Brain microvascular endothelial cell (primary cell): ENCODE data around the gene ASIC3.

ENCODE experiments used
- DNase-seq: peaks from one replicate; pipeline ENCODE4 v3.0.0-alpha.2; 2020
- H3K27ac ChIP-seq: fragments of 250-450 bp; sonication (Bioruptor Pico); 2 replicates; pipeline ENCODE4 v1.5.1; 2020; ENCODE audit warnings: mild to moderate bottlenecking, moderate library complexity
- H3K27me3 ChIP-seq: fragments of 250-450 bp; sonication (Bioruptor Pico); replicated peaks from 2 replicates; pipeline ENCODE4 v1.5.1; 2020; ENCODE audit warnings: mild to moderate bottlenecking
- H3K36me3 ChIP-seq: fragments of 250-450 bp; sonication (Bioruptor Pico); replicated peaks from 2 replicates; pipeline ENCODE4 v1.5.1; 2020; ENCODE audit warnings: mild to moderate bottlenecking
- H3K4me3 ChIP-seq: 2 replicates; pipeline ENCODE4 v1.5.1; 2011; ENCODE audit warnings: low read depth, mild to moderate bottlenecking, control low read depth, low read length, moderate library complexity
- in situ Hi-C: cut with HindIII; loops from 2 replicates; pipeline ENCODE4 v1.10.0; 2017; ENCODE audit warnings: low sequenced_read_pairs, low pct_ligation_motif_present
- TF ChIP-seq, protein P1 (sequence below): IDR thresholded peaks from 2 replicates; pipeline ENCODE4 v1.5.1; 2011; ENCODE audit warnings: low read depth, mild to moderate bottlenecking, moderate library complexity, low read length, control low read depth, inconsistent platforms; ENCODE audit errors: missing control alignments

The ASIC3 gene

DNA sequence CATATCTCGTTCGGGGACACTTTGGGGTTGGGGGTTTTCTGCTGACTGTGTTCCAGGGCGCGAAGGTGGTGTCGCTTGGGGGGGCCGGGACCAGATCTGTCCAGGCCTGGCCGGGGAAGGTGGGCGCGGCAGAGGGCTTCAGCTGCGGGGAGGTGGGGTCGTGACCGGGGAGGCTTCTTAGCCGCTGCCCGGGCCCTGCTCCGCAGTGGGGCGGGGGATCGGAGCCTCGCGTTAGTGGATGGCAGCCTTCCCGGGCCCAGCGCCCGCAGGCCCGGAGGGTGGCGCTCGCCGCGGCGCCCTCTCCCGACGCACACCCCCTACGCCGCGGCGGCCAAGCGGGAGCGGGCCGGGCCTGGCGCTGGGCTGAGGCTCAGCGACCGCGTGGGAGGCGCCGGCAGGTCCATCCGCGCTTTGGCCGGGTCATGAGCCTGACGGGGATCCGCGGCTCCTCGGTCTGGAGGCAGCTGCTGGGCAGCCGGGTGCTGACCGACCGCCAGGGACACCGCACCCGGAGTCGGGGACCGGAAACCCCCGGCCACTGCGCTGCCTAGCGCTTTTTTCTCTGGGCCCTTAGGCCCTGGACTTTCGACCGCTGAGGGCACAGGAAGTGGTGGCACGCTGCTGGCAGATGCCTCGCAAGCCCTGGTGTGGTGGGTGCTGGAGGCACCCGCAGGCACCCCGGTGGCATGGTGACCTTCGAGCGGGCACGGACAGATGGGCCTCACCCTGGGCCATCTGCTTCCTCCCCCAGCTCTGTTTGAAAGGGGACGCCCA, 39.1 kb downstream of the ASIC3 start:
- DNase-seq: no peak

DNA sequence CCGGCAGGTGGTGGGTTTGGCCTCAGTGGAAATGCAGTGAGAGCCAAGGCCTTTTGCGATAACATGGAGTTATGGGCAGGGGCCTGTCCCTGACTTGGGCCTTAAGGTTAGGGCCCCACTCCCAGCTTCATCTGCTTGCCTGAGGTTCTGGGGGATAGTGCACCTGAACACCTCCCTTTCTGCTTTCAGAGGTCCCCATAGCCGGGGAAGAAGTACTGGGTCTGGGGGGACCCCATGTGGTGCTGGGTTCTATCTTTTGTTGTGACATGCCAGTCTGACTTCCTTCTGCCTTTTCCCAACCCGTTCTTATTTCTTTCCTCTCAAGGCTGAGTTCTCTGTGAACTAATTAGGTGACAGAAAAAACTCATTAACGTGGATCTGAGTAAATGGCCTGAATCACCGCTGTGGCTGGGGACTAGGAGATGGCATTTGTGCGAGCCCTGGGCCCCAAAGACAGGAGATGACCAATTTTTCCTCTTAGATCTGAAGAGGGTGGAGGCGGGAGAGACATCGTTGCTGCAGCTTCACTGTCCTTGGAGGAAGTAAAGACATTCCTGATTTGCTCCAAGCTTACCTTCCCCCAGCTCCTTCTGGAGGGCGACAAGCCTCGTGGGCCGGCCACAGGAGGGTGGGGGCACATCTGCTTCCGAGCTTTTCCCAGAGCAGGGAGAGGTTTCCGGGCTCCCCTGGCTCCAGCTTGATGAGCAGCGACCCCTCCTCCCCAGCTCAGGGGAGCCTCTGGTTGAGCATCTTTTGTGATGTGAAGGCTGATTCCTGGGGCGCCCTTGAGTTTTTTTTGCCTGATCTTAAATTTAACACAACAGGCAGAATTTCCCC, 39.9 kb downstream of the ASIC3 start:
- in situ Hi-C loops: no loop called here
- peak overlapping the region; percentile 37 for H3K27ac ChIP-seq
- H3K36me3 ChIP-seq: no peaks in the 10 kb centered on the region
- TF ChIP-seq, protein P1, sequence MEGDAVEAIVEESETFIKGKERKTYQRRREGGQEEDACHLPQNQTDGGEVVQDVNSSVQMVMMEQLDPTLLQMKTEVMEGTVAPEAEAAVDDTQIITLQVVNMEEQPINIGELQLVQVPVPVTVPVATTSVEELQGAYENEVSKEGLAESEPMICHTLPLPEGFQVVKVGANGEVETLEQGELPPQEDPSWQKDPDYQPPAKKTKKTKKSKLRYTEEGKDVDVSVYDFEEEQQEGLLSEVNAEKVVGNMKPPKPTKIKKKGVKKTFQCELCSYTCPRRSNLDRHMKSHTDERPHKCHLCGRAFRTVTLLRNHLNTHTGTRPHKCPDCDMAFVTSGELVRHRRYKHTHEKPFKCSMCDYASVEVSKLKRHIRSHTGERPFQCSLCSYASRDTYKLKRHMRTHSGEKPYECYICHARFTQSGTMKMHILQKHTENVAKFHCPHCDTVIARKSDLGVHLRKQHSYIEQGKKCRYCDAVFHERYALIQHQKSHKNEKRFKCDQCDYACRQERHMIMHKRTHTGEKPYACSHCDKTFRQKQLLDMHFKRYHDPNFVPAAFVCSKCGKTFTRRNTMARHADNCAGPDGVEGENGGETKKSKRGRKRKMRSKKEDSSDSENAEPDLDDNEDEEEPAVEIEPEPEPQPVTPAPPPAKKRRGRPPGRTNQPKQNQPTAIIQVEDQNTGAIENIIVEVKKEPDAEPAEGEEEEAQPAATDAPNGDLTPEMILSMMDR: no peak
- DNase-seq: no peak
- peak overlapping the region; percentile 78 for H3K4me3 ChIP-seq
- H3K27me3 ChIP-seq: no peaks in the 10 kb centered on the region

More for the DNA sequence above, 39.1 kb downstream of the ASIC3 start:
- no peaks in the 10 kb centered on the region for H3K36me3 ChIP-seq
- peak overlapping the region; percentile 78 for H3K4me3 ChIP-seq
- TF ChIP-seq, protein P1: no peak
- in situ Hi-C loops: no loop called here
- no peaks in the 10 kb centered on the region for H3K27me3 ChIP-seq
- H3K27ac ChIP-seq: peak overlapping the region; percentile 42

DNA sequence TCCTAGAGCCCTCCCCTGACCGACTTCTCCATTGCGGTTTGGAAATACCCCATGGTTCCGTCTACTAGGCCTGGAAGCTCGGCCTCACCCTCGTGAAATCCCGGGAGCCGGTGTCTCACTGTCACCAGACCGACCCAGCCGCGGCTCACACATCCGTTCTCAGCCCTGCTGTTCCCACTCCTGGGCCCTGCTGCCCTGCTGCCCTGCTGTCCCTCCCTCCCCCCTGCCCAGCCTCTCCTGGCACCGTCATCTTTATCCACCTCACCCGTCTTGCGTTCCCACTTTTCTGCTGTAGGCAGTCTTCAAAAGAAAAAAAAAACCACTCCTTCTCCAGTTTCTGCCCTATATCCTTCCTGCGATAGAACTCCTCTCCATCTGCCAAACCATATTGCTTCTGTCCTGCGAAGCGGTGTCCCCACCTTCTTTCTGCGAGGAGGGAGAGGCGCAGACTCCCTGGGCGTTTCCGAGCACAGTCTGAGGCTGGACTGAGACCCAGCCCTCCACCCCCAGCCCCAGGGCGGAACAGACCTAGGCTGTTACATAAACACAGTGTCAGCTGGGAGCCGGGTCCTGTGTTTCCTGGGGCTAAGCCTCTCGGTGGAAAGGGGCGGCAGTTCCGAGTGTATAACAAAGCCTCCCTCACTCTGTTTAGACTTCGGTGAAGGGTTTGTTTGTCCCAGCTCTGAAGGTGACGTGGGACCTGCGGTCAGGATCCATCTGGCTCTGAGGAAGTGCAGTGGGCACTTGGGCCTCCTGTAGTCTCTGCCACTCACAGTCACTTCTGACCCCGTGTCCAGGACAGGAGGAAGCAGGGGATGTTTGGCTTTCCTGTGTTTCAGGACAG, 40.7 kb downstream of the ASIC3 start:
- no peaks in the 10 kb centered on the region for H3K36me3 ChIP-seq
- TF ChIP-seq, protein P1: no peak
- peak overlapping the region; percentile 78 for H3K4me3 ChIP-seq
- DNase-seq: peak; percentile 41
- in situ Hi-C loops: no loop called here
- H3K27me3 ChIP-seq: no peaks in the 10 kb centered on the region
- H3K27ac ChIP-seq: peak overlapping the region; percentile 37

DNA sequence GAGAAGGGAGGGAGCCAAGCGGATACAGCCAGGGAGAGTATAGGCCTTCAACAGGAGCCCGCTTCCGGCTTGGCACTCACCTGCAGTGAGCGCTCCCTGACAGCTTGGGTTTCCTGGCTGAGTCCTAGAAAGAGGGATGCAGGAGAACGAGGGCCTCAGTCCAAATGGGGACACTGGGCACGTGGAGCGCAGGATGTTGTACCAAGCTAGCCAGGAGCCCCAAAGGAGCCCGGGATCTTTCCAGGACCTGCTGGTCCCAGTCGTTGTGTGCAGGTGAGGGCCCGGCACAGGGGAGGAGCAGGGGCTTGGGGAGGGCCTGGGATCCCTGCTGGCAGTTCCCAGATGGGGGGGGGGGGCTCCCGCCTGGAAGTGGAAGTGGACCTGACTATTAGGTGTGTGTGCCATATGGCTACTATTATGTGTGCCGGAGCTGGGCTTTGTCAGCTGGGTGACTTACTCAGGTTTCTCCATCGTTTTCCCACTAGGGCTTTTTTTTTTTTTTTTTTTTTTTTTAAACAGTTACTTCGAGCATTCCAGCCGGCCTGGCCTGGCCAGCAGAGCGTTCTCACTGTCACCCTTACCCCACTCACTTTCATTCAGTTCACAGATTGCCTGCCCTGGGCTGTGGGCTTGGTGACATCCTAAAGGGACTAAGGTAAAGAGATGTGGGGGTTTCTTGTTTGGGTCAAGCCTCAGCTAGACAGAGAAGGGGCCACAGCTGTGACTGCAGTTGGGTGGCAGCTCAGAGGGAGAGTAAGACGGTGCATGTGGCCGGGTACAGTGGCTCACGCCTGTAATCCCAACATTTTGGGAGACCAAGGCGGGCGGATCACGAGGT, 41.8 kb downstream of the ASIC3 start:
- Histone ChIP-seq H3K27me3 (no peaks in the 10 kb centered on the region), H3K27ac (no peak overlapping the region), H3K4me3 (no peak overlapping the region), H3K36me3 (no peaks in the 10 kb centered on the region)
- TF ChIP-seq, protein P1: no peak
- in situ Hi-C loops: no loop called here
- DNase-seq: no peak

DNA sequence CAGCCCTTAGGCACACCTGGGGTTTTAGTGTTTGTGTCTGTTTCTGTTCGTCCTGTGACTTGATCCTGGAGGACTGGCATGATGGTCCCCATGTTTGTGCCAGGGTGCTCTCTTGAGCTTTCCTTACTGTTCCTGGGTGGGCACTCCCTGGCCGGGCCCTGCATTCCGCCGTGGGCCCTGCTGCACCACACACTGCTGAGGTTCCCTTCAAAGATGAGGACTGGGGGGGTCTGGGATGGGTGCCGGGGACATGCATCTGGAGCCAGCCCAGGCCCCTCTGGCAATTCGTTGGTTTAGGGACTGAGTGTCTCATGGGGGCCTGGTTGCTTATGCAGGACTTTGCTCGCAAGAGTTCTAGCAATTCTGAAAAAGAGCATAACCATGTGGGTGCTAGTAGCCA, 42.7 kb downstream of the ASIC3 start:
- Histone ChIP-seq H3K4me3 (no peak overlapping the region), H3K36me3 (no peaks in the 10 kb centered on the region), H3K27me3 (no peaks in the 10 kb centered on the region), H3K27ac (no peak overlapping the region)
- in situ Hi-C loops: no loop called here
- no peak for DNase-seq
- TF ChIP-seq, protein P1: no peak
